ENCODE results near the gene PNPLA7.

GRCh38 chr9:137542486-137542885 is 7.7 kb downstream of the PNPLA7 start:
- no peak for TF ChIP-seq CTCF (IDR thresholded peaks at IDR 0.05 in 2 of 3, conservative IDR thresholded peaks at IDR 0.05 in 1 of 3; ENCODE audit: borderline replicate concordance in 1 of 3, insufficient read depth in 1 of 3, low read depth in 2 of 3, low read length in 2 of 3)
- no peak for TF ChIP-seq EZH2phosphoT487 (IDR thresholded peaks at IDR 0.05; ENCODE audit: borderline replicate concordance)
- no peak for TF ChIP-seq POLR2A (IDR thresholded peaks at IDR 0.05; ENCODE audit: borderline replicate concordance, extremely low read depth, insufficient read depth, insufficient read length)
- no peak for TF ChIP-seq JUND (IDR thresholded peaks at IDR 0.05)
- no peak for TF ChIP-seq CEBPB (IDR thresholded peaks at IDR 0.05; ENCODE audit: low read depth)
- TF ChIP-seq EGR1 (IDR thresholded peaks at IDR 0.05; ENCODE audit: low read depth), result no peak
- no peak for TF ChIP-seq TCF7L2 (IDR thresholded peaks at IDR 0.05; ENCODE audit: borderline replicate concordance, extremely low read depth, insufficient read depth, insufficient read length)
- TF ChIP-seq EZH2 (IDR thresholded peaks at IDR 0.05), result no peak
- no peak for TF ChIP-seq ZBTB33 (IDR thresholded peaks at IDR 0.05; ENCODE audit: extremely low read depth, insufficient replicate concordance, low read length)
